HG03520 (cell line): ENCODE results near the gene MSTO1.
"Not testable (repeated sequence)": the region's sequence is repeated elsewhere in the genome, so short reads cannot be mapped to it uniquely, and the experiment has no call there.

Experiments used
- ATAC-seq: cut with Tn5 transposase; IDR thresholded peaks from one replicate; pipeline ENCODE4 v1.9.1; 2021; ENCODE audit warnings: mild to moderate bottlenecking, moderate library complexity; ENCODE audit not compliant: unreplicated experiment

MSTO1 gene

DNA sequence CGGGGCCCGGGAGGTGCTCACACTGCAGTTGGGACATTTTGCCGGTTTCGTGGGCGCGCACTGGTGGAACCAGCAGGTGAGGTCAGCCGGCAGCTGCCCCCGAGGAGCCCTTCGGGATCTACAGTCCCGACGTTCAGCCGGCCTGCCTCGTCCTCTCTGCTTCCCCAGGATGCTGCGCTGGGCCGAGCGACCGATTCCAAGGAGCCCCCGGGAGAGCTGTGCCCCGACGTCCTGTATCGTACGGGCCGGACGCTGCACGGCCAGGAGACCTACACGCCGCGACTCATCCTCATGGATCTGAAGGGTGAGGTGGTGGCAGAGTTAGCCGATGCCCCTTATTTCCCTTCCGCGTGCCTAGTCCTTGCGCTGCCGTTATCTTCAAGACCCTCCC is 234 bp downstream of the MSTO1 start:
- peak; percentile 27 for ATAC-seq

DNA sequence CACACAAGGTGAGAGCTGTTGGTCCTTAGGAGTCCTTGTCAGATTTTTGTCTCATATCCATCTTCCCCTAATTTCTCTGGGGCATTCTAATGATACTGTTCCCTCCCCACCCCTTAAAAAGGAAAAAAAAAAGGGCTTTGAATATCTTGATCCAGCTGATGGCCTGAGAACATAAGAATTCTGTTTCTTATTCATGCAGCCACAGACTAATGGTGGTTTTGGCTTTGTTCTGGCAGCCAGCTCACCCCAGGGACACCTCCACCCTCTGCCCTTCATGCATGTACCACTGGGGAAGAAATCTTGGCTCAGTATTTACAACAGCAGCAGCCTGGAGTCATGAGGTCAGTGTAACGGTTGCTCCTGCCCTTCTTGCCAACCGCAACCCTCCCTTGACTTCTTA is 3.2 kb downstream of the MSTO1 start:
- not testable (repeated sequence) for ATAC-seq

DNA sequence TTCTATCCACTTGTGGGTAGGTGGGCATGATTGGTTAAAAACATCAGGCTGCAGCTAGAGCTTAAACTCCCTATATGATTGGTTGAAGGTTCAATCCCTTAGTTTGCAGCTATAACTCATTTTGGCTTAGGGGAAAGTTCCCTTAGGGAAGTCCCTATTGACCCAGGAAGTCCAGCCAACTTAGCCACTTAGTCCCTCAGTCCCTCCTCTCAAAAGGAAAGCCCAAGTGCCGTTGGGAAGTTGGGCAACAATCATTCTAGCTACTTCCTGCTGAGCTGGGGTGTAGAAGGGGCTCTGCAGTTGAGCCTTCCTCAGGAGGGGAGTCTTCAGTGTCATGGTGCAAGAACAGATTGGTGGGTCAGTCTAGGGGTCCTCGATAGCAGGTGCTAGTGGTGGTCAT is 12.2 kb downstream of the MSTO1 start:
- no peak for ATAC-seq

- no peak for ATAC-seq
Observed at GRCh38 chr1:155623357-155623756, 13.3 kb downstream of the MSTO1 start.

GRCh38 chr1:155626428-155626827 is 16.4 kb downstream of the MSTO1 start:
- not testable (repeated sequence) for ATAC-seq

- no peak for ATAC-seq
Observed at GRCh38 chr1:155636397-155637153, 26.6 kb downstream of the MSTO1 start.

DNA sequence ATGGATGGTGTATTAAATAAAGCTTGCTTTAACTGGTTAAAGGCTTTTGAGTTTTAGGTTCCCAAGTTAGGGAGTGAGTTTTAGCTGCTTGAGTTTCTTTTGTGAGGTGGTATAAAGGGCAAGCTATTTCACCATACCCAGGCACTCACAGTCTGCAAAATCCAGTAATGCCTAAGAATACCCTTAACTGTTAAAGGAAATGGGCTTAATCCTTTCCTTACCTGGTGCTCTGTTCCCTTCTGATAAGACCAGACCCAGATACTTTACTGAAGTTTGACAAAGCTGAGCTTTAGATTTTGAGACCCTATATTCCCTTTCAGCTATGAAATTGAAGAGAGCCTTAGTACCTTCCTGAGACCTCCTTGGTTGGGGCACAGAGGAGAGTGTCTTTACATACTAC is 30.3 kb downstream of the MSTO1 start:
- ATAC-seq = no peak

DNA sequence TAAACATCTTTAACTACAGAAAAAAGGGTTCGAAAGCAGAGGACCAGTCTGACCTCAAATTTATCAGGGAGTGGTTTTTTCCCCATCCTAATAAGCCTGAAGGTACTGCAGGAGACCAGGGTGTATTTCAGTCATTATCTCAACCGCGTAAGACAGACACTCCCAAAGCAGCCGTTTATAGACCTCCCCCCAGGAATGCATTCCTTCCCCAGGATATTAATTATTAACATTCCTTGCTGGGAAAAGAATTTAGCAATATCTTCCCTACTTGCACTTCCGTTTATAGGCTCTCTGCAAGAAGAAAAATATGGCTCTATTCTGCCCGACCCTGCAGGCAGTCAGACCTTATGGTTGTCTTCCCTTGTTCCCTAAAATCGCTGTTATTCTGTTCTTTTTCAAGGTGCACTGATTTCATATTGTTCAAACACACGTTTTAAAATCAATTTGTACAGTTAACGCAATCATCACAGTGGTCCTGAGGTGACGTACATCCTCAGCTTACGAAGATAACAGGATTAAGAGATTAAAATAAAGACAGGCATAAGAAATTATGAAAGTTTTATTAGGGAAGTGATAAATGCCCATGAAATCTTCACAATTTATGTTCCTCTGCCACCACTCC is 32.7 kb downstream of the MSTO1 start:
- not testable (repeated sequence) for ATAC-seq

GRCh38 chr1:155643230-155643629 is 33.2 kb downstream of the MSTO1 start:
- no peak for ATAC-seq

DNA sequence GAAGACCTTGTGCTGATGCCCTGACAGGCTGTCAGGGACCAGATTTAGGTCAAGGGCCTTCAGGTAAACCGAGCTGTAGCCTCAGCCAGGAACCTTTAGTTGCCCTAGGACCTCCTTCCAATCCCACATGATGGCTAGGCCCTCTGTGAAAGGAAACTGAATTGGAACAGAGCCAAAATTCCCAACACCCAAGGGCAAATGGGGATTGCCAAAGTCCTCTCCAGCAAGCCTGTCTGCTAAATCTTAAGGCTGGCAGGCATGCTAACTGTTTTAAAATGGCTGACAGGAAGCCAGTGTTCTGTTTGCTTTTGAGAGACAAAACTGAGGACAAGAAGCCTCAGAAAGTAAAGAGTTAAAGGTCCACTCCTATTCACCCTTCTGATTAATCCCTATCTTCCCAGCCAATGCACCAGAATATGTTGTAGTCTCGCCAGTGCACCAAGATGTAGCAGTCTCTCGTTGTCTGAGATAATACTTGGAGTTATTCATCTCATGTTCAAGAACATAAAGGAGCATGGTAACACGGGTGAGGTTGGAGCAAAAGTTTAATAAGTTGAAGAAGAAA is 35.1 kb downstream of the MSTO1 start:
- ATAC-seq = no peak

DNA sequence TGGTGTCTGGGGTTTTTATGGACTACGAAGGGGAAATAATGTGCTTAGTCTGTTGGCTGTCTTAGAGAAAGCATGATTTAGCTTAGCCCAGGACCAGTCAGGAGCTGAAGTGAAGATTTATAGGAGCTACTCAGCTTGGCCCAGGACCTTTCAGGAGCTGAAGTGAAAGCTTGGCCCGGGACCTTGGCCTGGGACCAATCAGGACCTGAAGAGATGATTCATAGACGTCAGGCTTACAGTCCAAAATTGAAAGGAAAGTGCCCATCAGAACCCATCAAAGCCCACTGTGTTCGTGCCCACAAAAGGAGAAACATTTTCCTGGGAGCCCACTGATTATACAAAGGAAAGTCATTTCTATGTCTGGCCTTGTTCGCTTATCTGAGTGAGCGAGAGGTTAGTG is 35.6 kb downstream of the MSTO1 start:
- no peak for ATAC-seq

DNA sequence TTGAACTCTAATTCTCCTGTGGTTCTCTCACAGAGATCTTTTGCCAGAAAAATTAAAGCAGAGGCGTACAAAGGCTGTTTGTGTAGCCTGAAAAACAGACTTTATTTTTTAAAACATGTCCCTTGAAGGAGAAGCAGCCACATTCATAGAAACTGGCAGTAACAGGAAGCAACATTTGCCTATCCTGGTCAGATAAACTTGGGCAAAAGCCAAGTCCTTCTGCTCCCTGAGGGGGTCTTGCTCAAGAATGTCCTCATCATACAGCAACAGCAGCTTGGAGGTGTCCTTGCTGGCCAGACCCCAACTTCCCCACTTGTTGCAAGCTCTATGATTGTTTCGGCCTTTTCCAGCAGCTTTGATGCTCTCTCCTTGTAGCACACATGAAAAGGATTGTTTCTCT is 36.3 kb downstream of the MSTO1 start:
- no peak for ATAC-seq

- no peak for ATAC-seq
Observed at GRCh38 chr1:155648207-155649147, 38.5 kb downstream of the MSTO1 start.

DNA sequence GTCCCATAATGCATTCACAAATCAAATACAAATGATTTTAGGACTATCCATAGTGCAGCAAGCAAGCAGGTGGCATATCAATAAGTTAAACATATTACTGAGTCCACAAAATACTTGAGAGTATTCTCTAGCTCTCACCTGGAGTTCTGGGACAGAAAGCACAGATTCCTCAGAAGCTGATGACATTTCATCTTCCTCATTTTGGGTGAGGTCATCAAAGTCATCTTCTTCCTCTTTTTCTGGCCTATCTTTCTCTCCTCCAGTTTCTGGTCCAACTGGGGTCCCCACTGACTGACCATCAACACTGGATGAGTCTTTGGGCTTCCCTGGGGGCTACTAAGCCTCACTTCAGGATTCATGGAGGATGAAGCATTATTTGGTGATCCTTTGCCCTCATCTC is 39.7 kb downstream of the MSTO1 start:
- no peak for ATAC-seq

DNA sequence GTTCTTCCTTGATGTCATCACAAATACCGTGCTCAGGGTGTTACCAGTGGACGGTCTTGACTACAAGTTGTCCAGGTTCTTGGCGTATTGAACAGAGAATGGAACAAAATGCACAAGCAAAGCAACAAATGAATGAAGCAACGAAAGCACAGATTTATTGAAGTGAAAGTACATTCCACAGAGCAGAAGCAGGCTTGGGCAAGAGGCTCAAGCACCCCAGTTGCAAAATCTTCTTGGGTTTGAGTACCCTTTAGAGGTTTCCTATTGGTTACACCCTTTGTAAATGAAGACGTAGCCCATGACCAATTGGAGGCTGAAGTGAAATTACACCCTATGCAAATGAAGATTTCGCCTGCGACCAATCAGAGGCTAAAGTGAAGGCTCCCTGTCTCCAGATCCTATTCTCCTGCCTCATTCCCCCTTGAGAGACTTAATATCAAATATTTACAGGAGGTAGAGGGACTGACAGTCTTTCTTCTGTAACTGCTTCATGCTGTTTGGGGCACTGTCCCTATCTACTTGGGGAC is 40.3 kb downstream of the MSTO1 start:
- no peak for ATAC-seq

- no peak for ATAC-seq
Observed at GRCh38 chr1:155651861-155652661, 42.0 kb downstream of the MSTO1 start.

- ATAC-seq = no peak
Observed at GRCh38 chr1:155652951-155653350, 42.9 kb downstream of the MSTO1 start.

DNA sequence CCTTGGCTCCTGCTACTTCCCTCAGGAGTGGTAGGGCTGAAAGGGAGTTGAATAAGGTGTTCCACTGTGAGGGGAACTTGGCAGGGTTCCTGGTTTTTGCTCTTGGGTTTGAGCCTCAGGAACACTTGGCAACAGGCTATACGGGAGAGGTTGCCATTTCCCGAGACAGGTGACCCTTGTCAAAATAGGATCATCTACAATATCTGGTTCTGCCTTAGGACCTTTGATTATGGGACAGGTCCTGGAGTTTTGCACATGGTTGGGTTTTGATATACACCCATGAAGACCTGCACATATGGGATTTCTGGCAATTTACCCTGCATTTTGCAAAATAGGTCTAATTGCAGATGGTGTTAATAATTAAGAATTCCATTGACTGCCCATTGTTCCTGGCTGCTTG is 47.4 kb downstream of the MSTO1 start:
- ATAC-seq = no peak

DNA sequence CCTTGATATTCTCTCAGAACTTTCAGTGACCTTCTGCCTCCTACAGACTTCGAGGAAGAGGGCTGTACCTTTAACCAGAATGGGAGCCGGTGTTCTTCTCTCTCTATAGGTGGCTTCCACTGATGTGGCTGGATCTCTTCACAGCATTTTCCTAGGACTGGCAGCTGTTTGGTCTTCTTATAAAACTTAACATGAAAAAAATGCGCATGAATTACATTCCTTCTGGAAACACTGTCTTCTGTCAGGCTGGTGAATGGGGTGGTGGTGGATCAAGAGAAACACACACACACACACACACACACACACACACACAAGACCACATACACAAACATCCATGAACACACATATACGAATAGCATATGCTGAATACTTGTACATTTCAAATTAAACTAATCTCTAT is 51.2 kb downstream of the MSTO1 start:
- not testable (repeated sequence) for ATAC-seq
